ENCODE data around the gene G0S2. TPM values are rescaled to one million over a fixed set of nuclear protein-coding genes. Genes with fewer than 3 reads are reported as not detected.

The G0S2 gene
- total RNA-seq, 1 donor from 2014 or later = 5.9 TPM

DNA sequence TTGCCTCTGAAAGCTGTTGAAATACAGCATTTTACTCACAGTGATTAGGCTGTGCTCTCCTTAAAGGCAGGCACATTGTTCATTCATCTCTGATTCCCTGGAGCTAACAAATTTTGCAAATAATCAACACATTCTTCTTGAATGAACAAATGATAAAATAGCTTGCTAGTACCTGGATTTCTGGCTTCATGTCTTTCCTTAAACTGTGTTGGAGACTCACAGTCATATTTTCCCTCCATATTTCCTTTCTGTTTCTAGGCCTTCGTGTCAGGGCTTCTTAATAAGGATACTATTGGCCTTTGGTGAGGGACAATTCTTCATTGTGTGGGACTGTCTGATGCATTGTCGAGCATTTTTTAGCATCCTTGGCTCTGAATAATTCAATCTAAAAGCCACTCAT lies 39.1 kb downstream of the G0S2 start:
- Histone ChIP-seq H2AFZ (ENCODE audit: low read depth, low read length) (no peak overlapping the region), H3K79me2 (ENCODE audit: insufficient read depth, low read length) (no peaks in the 10 kb centered on the region), H3K4me2 (ENCODE audit: low read length) (no peak overlapping the region), H3K36me3 (ENCODE audit: insufficient read depth, low read length) (no peaks in the 10 kb centered on the region), H3K9ac (ENCODE audit: low read length) (no peak overlapping the region), H3K27me3 (ENCODE audit: insufficient read depth, low read length) (no peaks in the 10 kb centered on the region), H4K20me1 (ENCODE audit: insufficient read depth, low read length) (no peaks in the 10 kb centered on the region), H3K4me3 (ENCODE audit: insufficient read depth, low read depth, low read length) (no peak overlapping the region), H3K27ac (ENCODE audit: low read depth, low read length) (no peak overlapping the region), H3K9me3 (ENCODE audit: insufficient read depth, low read depth, low read length) (no peaks in the 10 kb centered on the region), H3K4me1 (ENCODE audit: insufficient read depth, low read length) (no peaks in the 10 kb centered on the region)
- no peaks in the 10 kb centered on the region for H3K4me1 Mint-ChIP-seq (ENCODE audit: low read depth, unreplicated experiment)
- no peaks in the 10 kb centered on the region for H3K9me3 Mint-ChIP-seq (ENCODE audit: unreplicated experiment)
- TF ChIP-seq EZH2 (IDR thresholded peaks at IDR 0.05; ENCODE audit: insufficient read depth, low read length) = no peak
- TF ChIP-seq, protein P1, sequence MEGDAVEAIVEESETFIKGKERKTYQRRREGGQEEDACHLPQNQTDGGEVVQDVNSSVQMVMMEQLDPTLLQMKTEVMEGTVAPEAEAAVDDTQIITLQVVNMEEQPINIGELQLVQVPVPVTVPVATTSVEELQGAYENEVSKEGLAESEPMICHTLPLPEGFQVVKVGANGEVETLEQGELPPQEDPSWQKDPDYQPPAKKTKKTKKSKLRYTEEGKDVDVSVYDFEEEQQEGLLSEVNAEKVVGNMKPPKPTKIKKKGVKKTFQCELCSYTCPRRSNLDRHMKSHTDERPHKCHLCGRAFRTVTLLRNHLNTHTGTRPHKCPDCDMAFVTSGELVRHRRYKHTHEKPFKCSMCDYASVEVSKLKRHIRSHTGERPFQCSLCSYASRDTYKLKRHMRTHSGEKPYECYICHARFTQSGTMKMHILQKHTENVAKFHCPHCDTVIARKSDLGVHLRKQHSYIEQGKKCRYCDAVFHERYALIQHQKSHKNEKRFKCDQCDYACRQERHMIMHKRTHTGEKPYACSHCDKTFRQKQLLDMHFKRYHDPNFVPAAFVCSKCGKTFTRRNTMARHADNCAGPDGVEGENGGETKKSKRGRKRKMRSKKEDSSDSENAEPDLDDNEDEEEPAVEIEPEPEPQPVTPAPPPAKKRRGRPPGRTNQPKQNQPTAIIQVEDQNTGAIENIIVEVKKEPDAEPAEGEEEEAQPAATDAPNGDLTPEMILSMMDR (IDR thresholded peaks at IDR 0.05; ENCODE audit: insufficient read depth, low read depth, low read length) = no peak
- FAIRE-seq (no peak), DNase-seq (ENCODE audit: low read depth) (no peak)
- H3K27ac Mint-ChIP-seq (ENCODE audit: unreplicated experiment) = no peak overlapping the region
- no peaks in the 10 kb centered on the region for H3K36me3 Mint-ChIP-seq (ENCODE audit: low read depth, unreplicated experiment)
- H3K4me3 Mint-ChIP-seq (ENCODE audit: unreplicated experiment) = no peak overlapping the region
- H3K27me3 Mint-ChIP-seq (ENCODE audit: low read depth, unreplicated experiment) = peaks cover under 1% of the 10 kb centered on the region

DNA sequence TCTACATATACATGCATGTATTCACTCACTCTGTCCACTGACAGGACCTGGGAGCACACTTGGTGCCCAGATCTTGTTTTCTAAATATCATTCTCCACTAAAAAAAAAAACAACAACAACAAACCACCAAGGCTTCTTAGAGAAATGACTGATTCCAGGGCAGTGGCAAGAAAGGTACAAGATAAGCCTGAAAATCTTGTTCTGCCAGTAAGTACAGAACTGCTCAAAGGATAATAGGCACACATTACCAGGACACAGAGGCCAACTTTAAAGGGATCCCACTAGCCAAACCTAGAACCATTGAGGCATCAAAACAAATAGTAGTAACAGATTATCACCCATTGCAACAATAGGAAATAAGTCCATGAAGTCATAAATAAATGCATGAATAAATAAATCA lies 40.1 kb downstream of the G0S2 start:
- no peaks in the 10 kb centered on the region for H3K36me3 ChIP-seq (ENCODE audit: insufficient read depth, low read length)
- H3K36me3 Mint-ChIP-seq (ENCODE audit: low read depth, unreplicated experiment) = no peaks in the 10 kb centered on the region
- H3K27me3 ChIP-seq (ENCODE audit: insufficient read depth, low read length) = no peaks in the 10 kb centered on the region
- no peaks in the 10 kb centered on the region for H3K9me3 ChIP-seq (ENCODE audit: insufficient read depth, low read depth, low read length)
- H3K27ac ChIP-seq (ENCODE audit: low read depth, low read length) = no peak overlapping the region
- no peaks in the 10 kb centered on the region for H3K79me2 ChIP-seq (ENCODE audit: insufficient read depth, low read length)
- no peak overlapping the region for H3K27ac Mint-ChIP-seq (ENCODE audit: unreplicated experiment)
- TF ChIP-seq, protein P1 (IDR thresholded peaks at IDR 0.05; ENCODE audit: insufficient read depth, low read depth, low read length) = no peak
- TF ChIP-seq EZH2 (IDR thresholded peaks at IDR 0.05; ENCODE audit: insufficient read depth, low read length) = no peak
- H3K27me3 Mint-ChIP-seq (ENCODE audit: low read depth, unreplicated experiment) = peaks cover 2% of the 10 kb centered on the region
- H3K4me1 ChIP-seq (ENCODE audit: insufficient read depth, low read length) = no peaks in the 10 kb centered on the region
- FAIRE-seq (peak; percentile 37), DNase-seq (ENCODE audit: low read depth) (no peak)
- H2AFZ ChIP-seq (ENCODE audit: low read depth, low read length) = no peak overlapping the region
- H3K4me3 ChIP-seq (ENCODE audit: insufficient read depth, low read depth, low read length) = no peak overlapping the region
- no peak overlapping the region for H3K9ac ChIP-seq (ENCODE audit: low read length)
- no peaks in the 10 kb centered on the region for H3K9me3 Mint-ChIP-seq (ENCODE audit: unreplicated experiment)
- no peak overlapping the region for H3K4me2 ChIP-seq (ENCODE audit: low read length)
- H3K4me1 Mint-ChIP-seq (ENCODE audit: low read depth, unreplicated experiment) = no peaks in the 10 kb centered on the region
- no peaks in the 10 kb centered on the region for H4K20me1 ChIP-seq (ENCODE audit: insufficient read depth, low read length)
- H3K4me3 Mint-ChIP-seq (ENCODE audit: unreplicated experiment) = no peak overlapping the region

DNA sequence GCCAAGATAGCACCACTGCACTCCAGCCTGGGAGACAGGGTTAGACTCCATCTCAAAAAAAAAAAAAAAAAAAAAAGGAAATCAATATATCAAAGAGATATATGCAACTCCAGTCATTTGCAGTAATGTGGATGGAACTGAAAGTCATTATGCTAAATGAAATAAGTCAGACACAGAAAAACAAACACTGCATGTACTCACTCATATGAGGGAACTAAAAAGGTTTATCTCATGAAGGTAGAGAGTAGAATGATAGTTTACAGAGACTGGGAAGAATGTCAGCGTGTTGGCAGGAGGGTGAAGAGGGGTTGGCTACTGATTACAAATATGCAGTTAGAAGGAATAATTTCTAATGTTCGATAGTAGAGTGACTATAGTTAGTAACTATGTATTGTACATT lies 42.6 kb downstream of the G0S2 start:
- no peak overlapping the region for H3K4me2 ChIP-seq (ENCODE audit: low read length)
- TF ChIP-seq, protein P1 (IDR thresholded peaks at IDR 0.05; ENCODE audit: insufficient read depth, low read depth, low read length) = no peak
- no peak for TF ChIP-seq EZH2 (IDR thresholded peaks at IDR 0.05; ENCODE audit: insufficient read depth, low read length)
- no peaks in the 10 kb centered on the region for H4K20me1 ChIP-seq (ENCODE audit: insufficient read depth, low read length)
- H2AFZ ChIP-seq (ENCODE audit: low read depth, low read length) = no peak overlapping the region
- no peak overlapping the region for H3K27ac ChIP-seq (ENCODE audit: low read depth, low read length)
- no peaks in the 10 kb centered on the region for H3K4me1 ChIP-seq (ENCODE audit: insufficient read depth, low read length)
- no peak for DNase-seq (ENCODE audit: low read depth)
- no peaks in the 10 kb centered on the region for H3K36me3 ChIP-seq (ENCODE audit: insufficient read depth, low read length)
- no peaks in the 10 kb centered on the region for H3K9me3 Mint-ChIP-seq (ENCODE audit: unreplicated experiment)
- no peak overlapping the region for H3K4me3 Mint-ChIP-seq (ENCODE audit: unreplicated experiment)
- H3K79me2 ChIP-seq (ENCODE audit: insufficient read depth, low read length) = no peaks in the 10 kb centered on the region
- no peak overlapping the region for H3K4me3 ChIP-seq (ENCODE audit: insufficient read depth, low read depth, low read length)
- no peaks in the 10 kb centered on the region for H3K27me3 ChIP-seq (ENCODE audit: insufficient read depth, low read length)
- no peak overlapping the region for H3K27ac Mint-ChIP-seq (ENCODE audit: unreplicated experiment)
- no peak for FAIRE-seq
- peaks cover 6% of the 10 kb centered on the region for H3K27me3 Mint-ChIP-seq (ENCODE audit: low read depth, unreplicated experiment)
- no peaks in the 10 kb centered on the region for H3K36me3 Mint-ChIP-seq (ENCODE audit: low read depth, unreplicated experiment)
- no peaks in the 10 kb centered on the region for H3K9me3 ChIP-seq (ENCODE audit: insufficient read depth, low read depth, low read length)
- H3K9ac ChIP-seq (ENCODE audit: low read length) = no peak overlapping the region
- H3K4me1 Mint-ChIP-seq (ENCODE audit: low read depth, unreplicated experiment) = peaks cover 5% of the 10 kb centered on the region
